ENCODE measurements around the gene STRA8. TPM values are rescaled to one million over a fixed set of nuclear protein-coding genes. Genes with fewer than 3 reads are reported as not detected.

Gene STRA8
- total RNA-seq, 1 experiment from 2014 or later: not detected

GRCh38 chr7:135281363-135281949, 47.8 kb downstream of the STRA8 start:
- DNase-seq: peak; percentile 88

GRCh38 chr7:135282561-135283254, 49.1 kb downstream of the STRA8 start:
- Histone ChIP-seq H3K4me3 (ENCODE audit: insufficient read depth, low read depth, low read length) (no peak overlapping the region), H3K36me3 (replicated peaks; ENCODE audit: control insufficient read depth, insufficient read depth, low read length) (no peaks in the 10 kb centered on the region), H3K27me3 (ENCODE audit: control insufficient read depth, insufficient read depth, low read length) (no peaks in the 10 kb centered on the region)
- DNase-seq: no peak

More at GRCh38 chr7:135281363-135281949, 47.8 kb downstream of the STRA8 start:
- Histone ChIP-seq H3K27me3 (ENCODE audit: control insufficient read depth, insufficient read depth, low read length) (no peaks in the 10 kb centered on the region), H3K36me3 (replicated peaks; ENCODE audit: control insufficient read depth, insufficient read depth, low read length) (no peaks in the 10 kb centered on the region), H3K4me3 (ENCODE audit: insufficient read depth, low read depth, low read length) (no peak overlapping the region)

- no peak overlapping the region for H3K4me3 ChIP-seq (ENCODE audit: insufficient read depth, low read depth, low read length)
- DNase-seq: no peak
- H3K27me3 ChIP-seq (ENCODE audit: control insufficient read depth, insufficient read depth, low read length): no peaks in the 10 kb centered on the region
- no peaks in the 10 kb centered on the region for H3K36me3 ChIP-seq (replicated peaks; ENCODE audit: control insufficient read depth, insufficient read depth, low read length)
Observed at GRCh38 chr7:135283959-135284638, 50.5 kb downstream of the STRA8 start.

DNA sequence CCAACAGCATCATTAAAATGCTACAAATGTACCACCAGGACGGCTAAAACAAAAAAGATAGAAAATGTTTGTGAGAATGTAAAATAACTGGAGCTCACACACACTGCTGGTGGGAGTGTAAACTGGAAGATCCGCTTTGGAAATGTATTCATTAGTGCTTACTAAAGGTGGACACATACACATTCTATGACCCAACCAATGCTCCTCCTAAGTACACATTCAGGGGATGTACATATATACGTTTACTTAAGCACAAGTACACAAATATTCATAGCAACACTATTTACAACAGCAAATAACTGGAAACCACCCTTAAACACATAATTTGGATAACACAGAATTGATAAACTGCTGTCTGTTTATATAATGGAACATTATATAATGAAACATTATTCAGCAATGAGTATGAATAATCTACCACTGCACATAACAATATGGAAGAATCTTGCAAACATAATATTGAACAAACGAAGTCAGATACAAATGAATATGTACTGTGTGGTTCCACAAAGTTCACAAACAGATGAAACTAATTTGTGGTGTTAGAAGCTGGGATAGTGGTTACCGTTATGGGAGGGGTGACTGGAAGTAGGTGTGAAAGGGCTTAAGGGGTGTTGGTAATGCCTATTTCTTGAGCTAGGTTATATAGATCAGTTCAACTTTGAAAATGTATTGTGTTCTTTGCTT, 52.1 kb downstream of the STRA8 start:
- no peak overlapping the region for H3K4me3 ChIP-seq (ENCODE audit: insufficient read depth, low read depth, low read length)
- no peak for DNase-seq
- no peaks in the 10 kb centered on the region for H3K27me3 ChIP-seq (ENCODE audit: control insufficient read depth, insufficient read depth, low read length)
- H3K36me3 ChIP-seq (replicated peaks; ENCODE audit: control insufficient read depth, insufficient read depth, low read length): no peaks in the 10 kb centered on the region

DNA sequence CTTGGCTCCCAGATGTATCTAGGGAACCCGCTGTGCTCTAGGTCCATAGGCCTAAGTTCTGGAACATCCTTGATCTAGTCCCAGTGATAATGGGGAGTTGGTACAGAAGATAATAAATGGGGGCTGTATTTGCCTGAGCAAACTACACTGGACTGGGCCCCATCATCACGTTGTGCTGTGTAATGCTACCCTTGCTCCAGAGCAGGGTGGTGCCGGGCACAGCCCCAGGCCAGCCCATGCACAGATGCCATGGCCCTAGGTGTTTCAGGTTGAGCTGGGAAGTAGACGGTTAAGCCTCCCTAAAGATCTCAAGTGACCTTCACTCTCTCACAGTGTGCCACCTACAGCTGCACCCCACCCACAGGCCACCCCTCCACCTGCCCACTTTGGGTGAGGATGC, 53.2 kb downstream of the STRA8 start:
- H3K4me3 ChIP-seq (ENCODE audit: insufficient read depth, low read depth, low read length): no peak overlapping the region
- H3K27me3 ChIP-seq (ENCODE audit: control insufficient read depth, insufficient read depth, low read length): no peaks in the 10 kb centered on the region
- no peak for DNase-seq
- H3K36me3 ChIP-seq (replicated peaks; ENCODE audit: control insufficient read depth, insufficient read depth, low read length): no peaks in the 10 kb centered on the region

- Histone ChIP-seq H3K27me3 (ENCODE audit: control insufficient read depth, insufficient read depth, low read length) (no peaks in the 10 kb centered on the region), H3K4me3 (ENCODE audit: insufficient read depth, low read depth, low read length) (no peak overlapping the region), H3K36me3 (replicated peaks; ENCODE audit: control insufficient read depth, insufficient read depth, low read length) (no peaks in the 10 kb centered on the region)
- no peak for DNase-seq
Observed at GRCh38 chr7:135290594-135290993, 57.0 kb downstream of the STRA8 start.

DNA sequence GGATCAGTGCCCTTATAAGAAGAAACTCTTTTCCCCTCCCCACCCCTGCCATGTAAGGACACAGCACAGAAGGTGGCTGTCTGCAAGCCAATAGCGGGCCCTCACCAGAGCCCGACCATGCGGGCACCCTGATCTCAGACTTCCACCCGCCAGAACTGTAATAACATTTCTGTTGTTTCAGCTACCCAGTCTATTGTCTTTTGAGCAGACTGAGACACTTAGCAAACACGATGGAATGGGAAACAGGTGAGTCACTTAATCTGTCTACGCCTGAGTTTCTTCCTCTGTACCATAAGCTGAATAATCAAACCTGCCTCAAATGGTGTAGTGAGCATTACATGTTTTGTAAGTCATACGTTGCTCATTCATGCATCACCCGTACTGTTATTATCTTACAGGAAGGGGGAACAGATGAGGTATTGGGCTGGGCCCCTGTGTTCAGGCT, 58.2 kb downstream of the STRA8 start:
- Histone ChIP-seq H3K27me3 (ENCODE audit: control insufficient read depth, insufficient read depth, low read length) (no peaks in the 10 kb centered on the region), H3K4me3 (ENCODE audit: insufficient read depth, low read depth, low read length) (no peak overlapping the region), H3K36me3 (replicated peaks; ENCODE audit: control insufficient read depth, insufficient read depth, low read length) (no peaks in the 10 kb centered on the region)
- no peak for DNase-seq

- Histone ChIP-seq H3K36me3 (replicated peaks; ENCODE audit: control insufficient read depth, insufficient read depth, low read length) (no peaks in the 10 kb centered on the region), H3K4me3 (ENCODE audit: insufficient read depth, low read depth, low read length) (no peak overlapping the region), H3K27me3 (ENCODE audit: control insufficient read depth, insufficient read depth, low read length) (no peaks in the 10 kb centered on the region)
- DNase-seq: no peak
Observed at GRCh38 chr7:135299235-135299634, 65.6 kb downstream of the STRA8 start.

DNA sequence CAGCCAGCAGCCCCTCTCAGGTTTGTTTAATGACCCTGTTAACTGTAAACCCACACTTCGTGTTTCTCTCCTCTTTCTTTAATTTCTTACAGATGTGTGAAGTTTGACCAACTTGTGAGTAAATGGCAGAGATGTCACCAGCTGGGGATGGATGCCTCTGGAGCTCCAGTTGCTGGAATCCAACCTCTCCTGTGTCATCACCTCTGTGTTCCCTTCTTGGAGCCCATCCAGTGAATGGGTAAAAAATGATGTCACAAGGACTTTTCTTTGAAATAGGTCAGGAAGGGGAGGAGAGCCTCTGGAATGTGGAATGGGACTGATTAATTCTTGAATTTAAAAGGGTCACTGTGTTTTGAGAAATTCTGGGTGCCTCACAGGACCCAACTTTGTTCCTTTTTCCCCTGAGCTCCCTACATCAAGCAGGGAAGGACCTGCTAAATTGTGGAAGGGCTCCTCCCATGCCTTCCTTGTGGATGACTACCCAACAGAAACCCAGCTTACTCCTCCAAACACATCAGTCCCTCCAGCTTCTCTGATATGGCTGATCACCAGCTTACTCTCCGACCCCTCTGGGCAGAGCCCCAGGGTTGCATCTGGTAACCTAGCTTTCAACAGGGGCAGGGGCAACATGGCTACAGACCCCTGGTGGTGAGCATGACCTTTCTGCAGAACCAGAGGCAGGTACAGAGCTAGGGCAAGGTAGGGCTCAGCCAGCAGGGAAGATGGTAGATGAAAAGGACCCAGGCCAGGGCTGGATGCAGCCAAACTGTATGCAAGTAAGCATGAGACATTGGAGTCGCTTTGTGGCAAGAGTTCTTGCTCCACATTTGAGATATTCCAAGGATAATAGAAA, 67.5 kb downstream of the STRA8 start:
- no peak for DNase-seq
- no peaks in the 10 kb centered on the region for H3K27me3 ChIP-seq (ENCODE audit: control insufficient read depth, insufficient read depth, low read length)
- no peak overlapping the region for H3K4me3 ChIP-seq (ENCODE audit: insufficient read depth, low read depth, low read length)
- H3K36me3 ChIP-seq (replicated peaks; ENCODE audit: control insufficient read depth, insufficient read depth, low read length): no peaks in the 10 kb centered on the region

Other genes with a start within 250 kb of the STRA8 start
- 1.00 and 1.7 TPM in 2 replicates for gene AGBL3, start 247.3 kb upstream of the STRA8 start, total RNA-seq (2014; rRNA removed; shearing (Covaris generic))
- not detected in 2 replicates for gene TMEM140, start 85.8 kb upstream of the STRA8 start, total RNA-seq (2014; rRNA removed; shearing (Covaris generic))
- gene CYREN, start 63.1 kb upstream of the STRA8 start, total RNA-seq (2014; rRNA removed; shearing (Covaris generic)): 36.2 and 41.1 TPM in 2 replicates
- 9.1 and 17.4 TPM in 2 replicates for gene WDR91, start 22.3 kb upstream of the STRA8 start, total RNA-seq (2014; rRNA removed; shearing (Covaris generic))